ENCODE measurements around the gene FATE1.

GRCh38 chrX:151676196-151676595, 39.6 kb upstream of the FATE1 start:
- TF ChIP-seq CTCF (IDR thresholded peaks at IDR 0.05), result no peak
- TF ChIP-seq POLR2A (IDR thresholded peaks at IDR 0.05), result no peak
- no peak for TF ChIP-seq POLR2AphosphoS5 (IDR thresholded peaks at IDR 0.05)
